HG03520 (cell line): ENCODE data around the gene TTLL7.
"Not testable (repeated sequence)": the region's sequence is repeated elsewhere in the genome, so short reads cannot be mapped to it uniquely, and the experiment has no call there.

Experiments
- ATAC-seq: cut with Tn5 transposase; IDR thresholded peaks from one replicate; pipeline ENCODE4 v1.9.1; 2021; ENCODE audit warnings: mild to moderate bottlenecking, moderate library complexity; ENCODE audit not compliant: unreplicated experiment

The TTLL7 gene

GRCh38 chr1:83931658-83932253, 67.2 kb downstream of the TTLL7 start:
- peak; percentile 80 for ATAC-seq

- ATAC-seq, result no peak
Measured at GRCh38 chr1:83929184-83929583, 69.7 kb downstream of the TTLL7 start.

GRCh38 chr1:83928396-83928795, 70.5 kb downstream of the TTLL7 start:
- ATAC-seq, result no peak

- ATAC-seq, result no peak
Measured at GRCh38 chr1:83927701-83928100, 71.2 kb downstream of the TTLL7 start.

DNA sequence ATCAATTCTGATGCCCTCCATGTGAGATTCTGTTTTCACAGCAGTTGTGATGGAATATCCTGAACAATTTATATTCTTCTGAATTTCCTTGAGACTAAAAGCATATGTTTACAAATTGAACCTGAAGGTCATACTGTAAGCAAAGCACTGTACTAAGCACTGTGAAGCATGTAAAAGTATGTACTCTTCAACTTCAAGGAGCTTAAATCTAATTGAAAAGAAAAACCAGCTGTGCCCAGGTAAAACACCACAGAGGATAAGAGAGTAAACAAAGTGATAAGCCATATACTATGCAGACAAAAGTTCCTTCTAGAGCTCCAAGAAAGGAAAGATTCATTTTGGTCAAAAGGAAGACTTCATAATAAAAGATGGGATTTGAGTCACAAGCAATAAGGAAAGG, 71.9 kb downstream of the TTLL7 start:
- ATAC-seq, result no peak

DNA sequence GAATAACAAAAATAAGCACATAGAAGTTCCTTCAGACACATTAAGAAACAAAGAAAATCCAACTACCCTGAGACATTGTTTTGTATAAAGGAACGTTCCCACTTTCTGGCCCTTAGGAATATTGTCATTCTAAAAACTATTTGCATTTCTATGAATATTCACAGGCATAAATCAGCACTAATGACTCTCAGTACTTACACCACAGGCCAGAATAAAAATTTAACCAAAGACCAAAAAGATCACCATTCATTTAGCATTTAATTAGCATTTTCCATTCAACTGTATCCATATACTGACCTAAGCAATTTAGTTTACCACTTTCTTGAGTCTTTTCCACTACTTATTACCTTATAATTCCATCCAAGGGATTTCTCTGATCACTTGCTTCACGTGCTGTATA, 75.4 kb downstream of the TTLL7 start:
- ATAC-seq, result no peak

DNA sequence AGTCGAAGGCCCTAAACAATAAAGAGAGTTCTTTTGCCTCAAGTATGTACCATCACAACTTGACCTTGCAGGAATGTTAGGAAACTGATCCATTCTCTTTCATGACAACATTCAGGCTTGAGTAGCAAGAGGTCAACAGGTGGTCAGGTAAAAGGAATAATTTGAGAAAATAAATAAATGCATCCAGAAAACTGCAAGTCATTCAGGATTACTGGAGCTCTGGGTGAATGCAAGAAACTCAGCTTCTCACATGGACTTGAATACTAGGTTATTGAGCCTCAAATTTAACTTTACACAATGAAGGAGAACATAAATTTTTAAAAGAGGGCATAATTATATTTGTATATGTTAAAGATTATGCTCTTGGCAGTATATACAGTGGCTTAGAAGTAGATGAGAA, 76.5 kb downstream of the TTLL7 start:
- no peak for ATAC-seq

DNA sequence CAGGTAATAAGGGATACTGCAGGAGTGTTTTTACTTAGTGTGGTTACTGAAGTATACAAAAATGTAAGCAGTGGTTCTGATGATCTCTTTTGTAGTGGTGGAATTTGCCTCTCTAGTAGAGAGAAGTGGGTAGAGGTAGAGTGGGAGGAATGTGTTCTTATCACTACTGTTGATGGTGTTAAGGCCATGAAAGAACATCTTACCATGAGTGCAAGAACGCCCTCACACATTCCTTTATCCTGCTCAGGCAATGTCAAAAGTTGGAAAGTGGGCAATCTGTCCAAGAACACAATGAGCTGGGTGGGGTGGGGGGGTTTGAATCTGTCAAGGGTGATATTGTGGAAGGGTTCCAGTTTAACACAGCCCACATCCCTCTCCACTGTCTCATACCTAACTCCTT, 78.6 kb downstream of the TTLL7 start:
- ATAC-seq, result no peak

DNA sequence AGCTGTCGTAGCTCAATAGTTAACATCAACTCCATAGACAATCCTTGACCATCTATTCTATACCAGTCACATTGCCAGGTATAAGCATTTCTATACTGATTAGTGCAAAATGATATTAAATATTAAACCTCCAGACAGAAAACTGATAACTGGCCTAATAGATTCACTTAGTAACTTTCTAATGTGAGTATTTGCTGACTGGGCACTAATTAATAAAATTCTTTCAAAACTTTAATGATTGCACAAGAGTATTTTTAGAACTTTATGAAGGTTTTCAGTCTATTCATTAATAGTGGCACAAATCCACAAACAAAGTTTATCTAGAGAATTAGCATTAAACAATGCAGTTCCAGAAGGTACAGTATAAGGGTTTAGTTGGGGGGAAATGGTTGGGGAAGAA, 79.1 kb downstream of the TTLL7 start:
- ATAC-seq, result no peak

GRCh38 chr1:83918688-83919285, 80.1 kb downstream of the TTLL7 start:
- ATAC-seq, result no peak

DNA sequence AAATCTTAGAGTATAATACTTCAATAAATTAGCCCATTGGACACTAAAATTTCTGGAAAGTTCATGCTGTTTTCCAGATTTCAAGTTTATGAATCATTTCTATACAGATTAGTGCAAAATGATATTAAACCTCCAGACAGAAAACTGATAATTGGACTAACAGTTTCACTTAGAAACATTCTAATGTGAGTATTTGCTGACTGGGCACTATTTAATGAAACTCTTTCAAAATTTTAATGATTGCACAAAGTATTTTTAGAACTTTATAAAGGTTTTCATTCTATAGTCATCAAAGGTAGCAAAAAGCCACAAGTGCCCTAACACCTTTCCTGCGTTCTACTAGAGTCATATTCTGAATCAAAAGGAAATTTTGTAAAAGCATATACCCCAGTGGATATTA, 81.0 kb downstream of the TTLL7 start:
- ATAC-seq, result no peak

DNA sequence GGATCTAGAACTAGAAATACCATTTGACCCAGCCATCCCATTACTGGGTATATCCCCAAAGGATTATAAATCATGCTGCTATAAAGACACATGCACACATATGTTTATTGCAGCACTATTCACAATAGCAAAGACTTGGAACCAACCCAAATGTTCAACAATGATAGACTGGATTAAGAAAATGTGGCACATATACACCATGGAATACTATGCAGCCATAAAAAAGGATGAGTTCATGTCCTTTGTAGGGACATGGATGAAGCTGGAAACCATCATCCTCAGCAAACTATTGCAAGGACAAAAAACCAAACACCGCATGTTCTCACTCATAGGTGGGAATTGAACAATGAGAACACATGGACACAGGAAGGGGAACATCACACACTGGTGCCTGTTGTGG, 82.8 kb downstream of the TTLL7 start:
- not testable (repeated sequence) for ATAC-seq

DNA sequence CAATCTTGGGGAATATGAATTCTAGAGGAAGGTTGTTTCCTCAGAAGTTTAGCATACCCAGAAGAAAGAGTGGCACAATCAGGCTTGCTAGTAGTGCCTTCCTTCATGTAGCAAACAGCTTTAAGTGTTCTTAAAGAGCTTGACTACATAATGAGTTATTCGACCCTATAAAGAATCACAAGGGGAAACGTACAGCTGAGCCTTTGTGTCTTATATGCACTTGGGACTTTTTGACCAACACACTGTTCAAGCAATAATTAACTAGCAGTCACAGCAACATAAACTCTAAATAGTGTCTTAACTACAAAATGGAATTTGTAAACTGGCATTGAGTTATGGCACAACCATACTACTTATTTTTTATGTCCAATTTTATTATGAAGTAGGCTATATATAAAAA, 86.1 kb downstream of the TTLL7 start:
- no peak for ATAC-seq

GRCh38 chr1:83910461-83910860, 88.5 kb downstream of the TTLL7 start:
- ATAC-seq, result no peak

DNA sequence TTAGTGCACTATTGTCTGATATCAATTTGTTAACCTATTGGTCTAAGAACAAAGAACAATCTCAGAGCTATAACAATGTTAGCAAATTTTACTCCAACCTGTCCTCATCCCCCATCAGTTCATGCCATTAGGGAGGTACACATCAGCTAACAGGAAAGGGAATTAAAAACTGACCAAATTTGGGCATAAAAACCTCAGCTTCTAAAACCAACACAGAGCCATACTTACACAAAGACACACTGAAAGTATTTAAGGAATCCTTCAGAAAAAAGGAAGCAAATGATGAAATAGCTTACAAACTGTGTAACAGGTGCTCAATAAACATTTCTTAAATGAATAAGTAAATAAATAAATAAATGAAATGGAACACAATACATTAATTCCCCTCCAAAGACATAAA, 89.2 kb downstream of the TTLL7 start:
- no peak for ATAC-seq

DNA sequence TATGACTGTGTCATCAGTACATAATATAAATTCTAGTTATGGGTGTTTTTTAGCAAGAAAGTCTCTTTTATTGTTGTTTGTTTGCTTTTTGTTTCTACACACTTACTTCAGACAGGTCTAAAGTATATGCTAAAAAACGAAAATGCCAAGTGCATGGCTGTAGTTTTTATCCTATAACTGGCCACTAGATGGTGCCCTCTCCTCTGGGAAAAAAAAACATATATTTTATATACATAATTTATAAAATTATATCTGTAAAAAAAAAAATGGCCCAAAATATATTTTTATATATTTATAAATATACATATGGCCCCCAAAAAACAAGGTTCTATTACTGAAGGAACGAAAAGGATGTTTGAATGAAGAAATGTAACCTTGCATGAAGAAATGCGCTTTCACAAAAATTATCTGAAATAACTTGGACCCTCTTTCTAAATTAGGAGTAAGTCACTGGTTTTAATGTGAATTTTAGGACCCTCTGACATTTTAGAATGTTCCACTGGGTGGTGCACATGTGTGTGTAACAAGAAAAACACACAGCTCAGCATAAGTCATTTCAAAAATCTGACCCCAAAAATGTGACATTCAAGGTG, 93.5 kb downstream of the TTLL7 start:
- ATAC-seq, result no peak

DNA sequence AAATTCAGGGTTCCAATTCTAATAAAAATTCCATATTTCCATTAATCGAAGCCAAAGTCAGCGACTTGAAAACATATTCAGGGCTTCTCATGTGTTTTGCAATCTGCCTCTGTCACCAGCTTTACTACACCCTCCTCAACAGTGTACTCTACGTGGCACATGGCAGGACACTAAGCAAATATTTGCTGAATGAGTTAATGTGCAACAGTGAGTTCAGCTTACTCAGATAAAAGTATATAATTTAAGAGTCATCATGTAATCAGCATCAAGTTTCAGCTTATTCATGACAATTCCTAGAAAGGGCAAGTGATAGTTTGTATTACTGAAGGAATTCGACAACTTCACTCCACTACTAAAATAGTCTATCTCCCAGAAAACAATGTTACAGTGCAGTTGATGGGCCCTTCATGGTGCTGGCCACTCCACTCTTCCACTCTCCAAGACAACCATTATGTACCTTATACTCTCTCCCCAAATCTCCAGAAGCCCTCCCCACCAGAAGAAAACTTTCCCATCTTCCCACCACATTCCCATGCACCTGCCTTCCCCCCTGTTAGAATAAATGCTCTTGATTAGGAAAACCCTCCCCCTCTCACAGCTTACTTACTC, 97.3 kb downstream of the TTLL7 start:
- ATAC-seq, result no peak

GRCh38 chr1:83900524-83900923, 98.4 kb downstream of the TTLL7 start:
- ATAC-seq, result no peak

GRCh38 chr1:83897516-83897915, 101.4 kb downstream of the TTLL7 start:
- ATAC-seq, result no peak

- no peak for ATAC-seq
Measured at GRCh38 chr1:83896299-83896698, 102.6 kb downstream of the TTLL7 start.

DNA sequence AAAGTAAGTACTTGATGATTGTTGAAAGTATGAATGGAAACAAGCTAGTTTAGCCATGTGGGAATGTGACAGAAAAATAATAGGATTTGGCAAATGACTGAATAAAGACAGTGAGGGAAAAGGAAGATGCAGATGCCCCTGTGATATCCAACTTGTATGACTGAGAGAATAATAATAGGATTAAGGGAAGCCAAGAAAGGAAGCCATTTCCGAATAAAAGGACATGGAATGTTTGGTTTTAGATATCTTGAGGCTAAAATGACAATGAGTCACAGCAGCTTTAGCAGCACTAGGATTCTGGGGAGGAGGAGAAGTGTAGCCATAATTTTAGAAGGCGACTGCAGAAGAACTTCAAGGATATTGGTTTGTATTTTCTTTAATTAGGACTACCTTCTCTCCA, 109.2 kb downstream of the TTLL7 start:
- ATAC-seq, result no peak

- no peak for ATAC-seq
Measured at GRCh38 chr1:83887483-83887882, 111.4 kb downstream of the TTLL7 start.
